Fibroblast of mammary gland (primary cell): ENCODE data around the gene BTK.
A peak's percentile ranks its signal among the peaks of the same experiment; 100 is the strongest.

Source experiments
- DNase-seq: peaks from one replicate; pipeline ENCODE4 v3.0.0-alpha.2; 2010; ENCODE audit warnings: low read depth
- H3K4me3 ChIP-seq: 2 replicates; pipeline ENCODE4 v1.5.1; 2011; ENCODE audit warnings: low read depth, mild to moderate bottlenecking, low read length, moderate library complexity; ENCODE audit not compliant: control insufficient read depth
- TF ChIP-seq, protein P1 (sequence below): conservative IDR thresholded peaks from 2 replicates; pipeline ENCODE4 v1.5.1; 2011; ENCODE audit warnings: low read depth, low read length, inconsistent platforms; ENCODE audit not compliant: control insufficient read depth, insufficient read depth

The BTK gene

GRCh38 chrX:101408532-101408841, 22.5 kb upstream of the BTK start:
- no peak for DNase-seq
- H3K4me3 ChIP-seq, result peak overlapping the region; percentile 78
- TF ChIP-seq, protein P1, sequence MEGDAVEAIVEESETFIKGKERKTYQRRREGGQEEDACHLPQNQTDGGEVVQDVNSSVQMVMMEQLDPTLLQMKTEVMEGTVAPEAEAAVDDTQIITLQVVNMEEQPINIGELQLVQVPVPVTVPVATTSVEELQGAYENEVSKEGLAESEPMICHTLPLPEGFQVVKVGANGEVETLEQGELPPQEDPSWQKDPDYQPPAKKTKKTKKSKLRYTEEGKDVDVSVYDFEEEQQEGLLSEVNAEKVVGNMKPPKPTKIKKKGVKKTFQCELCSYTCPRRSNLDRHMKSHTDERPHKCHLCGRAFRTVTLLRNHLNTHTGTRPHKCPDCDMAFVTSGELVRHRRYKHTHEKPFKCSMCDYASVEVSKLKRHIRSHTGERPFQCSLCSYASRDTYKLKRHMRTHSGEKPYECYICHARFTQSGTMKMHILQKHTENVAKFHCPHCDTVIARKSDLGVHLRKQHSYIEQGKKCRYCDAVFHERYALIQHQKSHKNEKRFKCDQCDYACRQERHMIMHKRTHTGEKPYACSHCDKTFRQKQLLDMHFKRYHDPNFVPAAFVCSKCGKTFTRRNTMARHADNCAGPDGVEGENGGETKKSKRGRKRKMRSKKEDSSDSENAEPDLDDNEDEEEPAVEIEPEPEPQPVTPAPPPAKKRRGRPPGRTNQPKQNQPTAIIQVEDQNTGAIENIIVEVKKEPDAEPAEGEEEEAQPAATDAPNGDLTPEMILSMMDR, result no peak

GRCh38 chrX:101407748-101408531, 21.9 kb upstream of the BTK start, which contains the start of the genes GLA and HNRNPH2:
GLA (minus strand) TSS chrX:101407925; CDS start chrX:101407903, 22 bp downstream.
HNRNPH2 (plus strand) TSS chrX:101408222; CDS start chrX:101411989, 3,767 bp downstream.
- TF ChIP-seq, protein P1, result no peak
- DNase-seq, result peak; percentile 99

DNA sequence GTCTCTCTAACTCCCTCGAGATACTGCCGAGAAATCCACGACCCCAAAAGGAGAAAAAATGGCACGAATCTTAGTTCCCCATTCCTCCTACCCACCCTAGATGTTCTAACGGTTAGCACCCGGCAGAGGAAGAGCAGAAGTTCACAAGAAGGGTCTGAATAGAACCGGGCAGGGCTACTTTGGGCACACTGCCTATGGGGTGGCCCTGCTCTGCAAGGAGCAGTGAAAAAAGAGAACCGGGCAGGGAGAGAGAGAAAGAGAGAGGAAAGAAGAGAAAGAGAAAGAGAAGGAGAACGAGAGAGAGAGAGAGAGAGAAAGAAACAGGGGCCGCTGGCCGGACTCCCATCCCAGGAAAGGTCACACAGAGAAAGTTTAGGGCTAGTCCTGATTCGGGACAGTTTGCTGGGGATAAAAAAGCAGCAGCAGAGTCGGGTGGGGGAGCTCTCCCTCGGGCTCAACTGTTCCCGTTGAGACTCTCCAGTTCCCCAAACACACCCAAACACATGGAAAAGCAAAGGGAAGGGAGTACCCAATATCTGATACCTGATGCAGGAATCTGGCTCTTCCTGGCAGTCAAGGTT, 21.3 kb upstream of the BTK start:
- no peak for DNase-seq
- TF ChIP-seq, protein P1, result no peak
- peak overlapping the region; percentile 75 for H3K4me3 ChIP-seq

More at GRCh38 chrX:101407748-101408531, 21.9 kb upstream of the BTK start, which contains the start of the genes GLA and HNRNPH2:
- H3K4me3 ChIP-seq, result peak within 1 kb of the TSS; percentile 78

DNA sequence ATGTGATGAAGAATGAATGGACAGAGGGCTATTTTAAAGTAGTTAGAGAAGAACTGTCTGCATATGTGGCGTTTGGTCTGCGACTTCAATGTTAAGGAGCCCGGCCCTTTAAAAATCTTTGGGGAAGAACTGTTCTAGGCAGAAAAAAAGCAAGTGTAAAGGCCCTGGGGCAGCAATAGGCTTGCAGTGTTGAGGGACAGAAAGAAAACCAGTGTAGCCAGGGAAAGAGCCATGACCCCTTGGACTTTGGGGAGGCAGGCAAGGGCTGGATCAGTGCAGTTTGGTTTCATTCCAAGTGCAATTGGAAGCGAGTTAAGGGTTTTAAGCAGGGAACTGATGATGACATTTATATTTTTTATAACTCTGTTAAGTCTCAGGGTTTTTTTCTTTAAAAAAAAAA, 13.8 kb upstream of the BTK start:
- no peak overlapping the region for H3K4me3 ChIP-seq
- DNase-seq, result no peak
- TF ChIP-seq, protein P1, result no peak

GRCh38 chrX:101398694-101399093, 12.7 kb upstream of the BTK start:
- DNase-seq, result no peak
- TF ChIP-seq, protein P1, result no peak
- no peak overlapping the region for H3K4me3 ChIP-seq

DNA sequence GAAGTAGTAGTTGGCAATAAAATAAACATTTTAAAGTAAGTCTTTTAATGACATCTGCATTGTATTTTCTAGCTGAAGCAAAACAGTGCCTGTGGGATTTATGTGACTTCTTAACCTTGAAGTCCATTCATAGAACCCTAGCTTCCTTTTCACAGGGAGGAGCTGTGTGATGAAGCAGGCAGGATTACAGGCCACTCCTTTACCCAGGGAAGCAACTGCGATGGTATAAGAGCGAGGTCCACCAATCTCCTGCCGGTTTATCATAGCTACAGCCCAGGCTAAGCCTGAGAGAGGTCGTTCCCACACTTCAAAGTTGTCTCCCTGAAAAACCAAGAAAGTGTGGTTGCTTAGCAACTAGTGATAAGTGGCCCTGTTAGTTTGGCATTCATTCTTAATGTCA, 11.8 kb upstream of the BTK start:
- no peak overlapping the region for H3K4me3 ChIP-seq
- TF ChIP-seq, protein P1, result no peak
- peak; percentile 32 for DNase-seq

GRCh38 chrX:101395789-101396188, 9.8 kb upstream of the BTK start:
- TF ChIP-seq, protein P1, result no peak
- H3K4me3 ChIP-seq, result no peak overlapping the region
- DNase-seq, result peak; percentile 57
